Body of pancreas (tissue), 4 donors: Measurements from ENCODE around the gene G6PC1. TPM values are rescaled to one million over a fixed set of nuclear protein-coding genes. Genes with fewer than 3 reads are reported as not detected.
A peak's percentile ranks its signal among the peaks of the same experiment; 100 is the strongest.
"Not testable (repeated sequence)": the region's sequence is repeated elsewhere in the genome, so short reads cannot be mapped to it uniquely, and the experiment has no call there.

ENCODE experiments used
- ATAC-seq: fragments of 150-250 bp; one replicate; pipeline ENCODE4 v1.9.1; 2016
- DNase-seq, 4 donors: peaks; one replicate each; pipeline ENCODE4 v3.0.0-alpha.2; 2019
- H3K27ac ChIP-seq, 4 donors: fragments of 200-600 bp; sonication (generic); 1 replicate in 3 of 4; 2 replicates in 1 of 4; pipeline versions ENCODE4 v1.5.1 to v1.6.1; 2016 to 2019; ENCODE audit warnings: mild to moderate bottlenecking in 1 of 4, mixed read lengths in 1 of 4, moderate library complexity in 1 of 4
- H3K27me3 ChIP-seq, 2 donors: fragments of 200-600 bp; sonication (generic); one replicate each; pipeline ENCODE4 v1.6.0; 2016; ENCODE audit warnings: mild to moderate bottlenecking in 1 of 2
- H3K36me3 ChIP-seq, 2 donors: fragments of 200-600 bp; sonication (generic); replicated peaks in 1 of 2; 2 replicates each; pipeline ENCODE4 v1.5.1; 2016; ENCODE audit warnings: low read depth in 2 of 2; ENCODE audit not compliant: insufficient read depth in 1 of 2
- H3K4me1 ChIP-seq: fragments of 200-600 bp; sonication (generic); one replicate; pipeline ENCODE4 v1.6.0; 2016
- H3K4me3 ChIP-seq, 2 donors: fragments of 200-600 bp; sonication (generic); 1 replicate in 1 of 2; 2 replicates in 1 of 2; pipeline ENCODE4 v1.5.1; 2016 to 2019
- H3K9me3 ChIP-seq, 3 donors: fragments of 200-600 bp; sonication (generic); 1 replicate in 2 of 3; 2 replicates in 1 of 3; pipeline ENCODE4 v1.5.1; 2016
- POLR2A ChIP-seq, 3 donors: fragments of 450-650 bp; IDR thresholded peaks; one replicate each; pipeline ENCODE4 v1.6.1; 2016; ENCODE audit warnings: antibody characterized with exemption in 3 of 3, mild to moderate bottlenecking in 2 of 3
- WGBS, 2 donors: methylation state at CpG; one replicate each; pipeline ENCODE4 v1.1.5; 2017; 5-methylcytosine and 5-hydroxymethylcytosine counted together
- intact Hi-C: fragments of 100-400 bp; cut with DNase I; formaldehyde crosslinking; loops from one replicate; pipeline ENCODE4 v1.15.1; 2023
- total RNA-seq, 2 donors: library from RNA; depleted of rRNA; stranded (reverse); fragments of >200 nt; gene quantifications; one replicate each; pipeline ENCODE4 v1.1.0, GENCODE V29; 2016
- TF ChIP-seq, protein P1 (sequence below), 7 experiments: fragments of 450-650 bp in 4 of 7; fragments of 200-600 bp in 3 of 7; sonication (generic) in 3 of 7; IDR thresholded peaks; one replicate each; pipeline ENCODE4 v1.5.1; 2016 to 2019; ENCODE audit warnings: antibody characterized with exemption in 7 of 7

Gene G6PC1
- total RNA-seq, 2 donors from 2014 or later = 2.6 TPM; not detected in 1

- DNase-seq = peak; percentile 29 to 86 (median 54)
- WGBS, 2 donors = 40 to 44% methylated on average over 11 to 13 of the region's 13 CpGs
- H3K36me3 ChIP-seq = no peaks in the 10 kb centered on the region
- H3K27ac ChIP-seq = peak overlapping the region in 1 of 4 donors; percentile 26
- intact Hi-C loops = no loop called here
- no peak overlapping the region for H3K4me3 ChIP-seq
- ATAC-seq = peak; percentile 54
- H3K9me3 ChIP-seq = no peaks in the 10 kb centered on the region
- no peaks in the 10 kb centered on the region for H3K4me1 ChIP-seq
- TF ChIP-seq, protein P1, sequence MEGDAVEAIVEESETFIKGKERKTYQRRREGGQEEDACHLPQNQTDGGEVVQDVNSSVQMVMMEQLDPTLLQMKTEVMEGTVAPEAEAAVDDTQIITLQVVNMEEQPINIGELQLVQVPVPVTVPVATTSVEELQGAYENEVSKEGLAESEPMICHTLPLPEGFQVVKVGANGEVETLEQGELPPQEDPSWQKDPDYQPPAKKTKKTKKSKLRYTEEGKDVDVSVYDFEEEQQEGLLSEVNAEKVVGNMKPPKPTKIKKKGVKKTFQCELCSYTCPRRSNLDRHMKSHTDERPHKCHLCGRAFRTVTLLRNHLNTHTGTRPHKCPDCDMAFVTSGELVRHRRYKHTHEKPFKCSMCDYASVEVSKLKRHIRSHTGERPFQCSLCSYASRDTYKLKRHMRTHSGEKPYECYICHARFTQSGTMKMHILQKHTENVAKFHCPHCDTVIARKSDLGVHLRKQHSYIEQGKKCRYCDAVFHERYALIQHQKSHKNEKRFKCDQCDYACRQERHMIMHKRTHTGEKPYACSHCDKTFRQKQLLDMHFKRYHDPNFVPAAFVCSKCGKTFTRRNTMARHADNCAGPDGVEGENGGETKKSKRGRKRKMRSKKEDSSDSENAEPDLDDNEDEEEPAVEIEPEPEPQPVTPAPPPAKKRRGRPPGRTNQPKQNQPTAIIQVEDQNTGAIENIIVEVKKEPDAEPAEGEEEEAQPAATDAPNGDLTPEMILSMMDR (IDR thresholded peaks at IDR 0.05) = peak in 1 of 7 experiments; percentile 8
- no peak for TF ChIP-seq POLR2A (IDR thresholded peaks at IDR 0.05)
- H3K27me3 ChIP-seq = no peaks in the 10 kb centered on the region
Measured at GRCh38 chr17:42878123-42878880, 22.3 kb upstream of the G6PC1 start.

DNA sequence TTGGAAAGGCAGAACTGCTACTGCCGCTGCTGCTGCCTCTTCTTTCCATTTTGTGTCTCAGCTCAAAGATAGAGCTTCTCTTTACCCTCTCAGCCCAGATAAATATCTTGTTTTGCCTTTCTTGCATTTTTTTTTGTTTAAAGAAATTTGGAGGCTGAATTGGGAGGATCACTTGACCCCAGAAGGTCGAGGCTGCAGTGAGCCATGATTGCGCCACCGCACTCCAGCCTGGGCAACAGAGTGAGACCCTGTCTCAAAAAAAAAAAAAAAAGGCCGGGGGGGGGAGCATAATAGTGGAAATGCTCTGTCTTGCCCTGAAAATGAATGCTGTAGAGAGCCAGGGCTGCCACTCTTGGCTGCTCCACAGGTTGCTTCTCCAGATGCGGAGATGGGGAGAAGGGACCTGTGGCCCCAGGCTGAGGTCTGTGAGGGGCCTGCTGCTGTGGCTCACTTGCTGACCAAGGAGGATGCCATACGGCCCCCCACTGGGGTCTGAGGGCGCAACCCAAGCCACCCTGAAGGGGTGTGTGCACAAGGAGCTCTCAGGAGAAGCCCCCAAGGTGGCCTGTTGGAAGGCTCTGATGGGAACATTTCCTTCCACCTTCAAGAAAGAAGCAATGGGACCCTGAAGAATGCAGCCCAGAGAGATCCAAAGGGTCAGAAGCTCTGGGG, 21.5 kb upstream of the G6PC1 start:
- H3K4me1 ChIP-seq = no peaks in the 10 kb centered on the region
- no peak for DNase-seq
- peak overlapping the region in 1 of 4 donors; percentile 26 for H3K27ac ChIP-seq

GRCh38 chr17:42879596-42879985, 21.0 kb upstream of the G6PC1 start:
- H3K9me3 ChIP-seq = no peaks in the 10 kb centered on the region
- ATAC-seq = no peak
- TF ChIP-seq, protein P1 (IDR thresholded peaks at IDR 0.05) = no peak
- no peak for TF ChIP-seq POLR2A (IDR thresholded peaks at IDR 0.05)

More for the DNA sequence above, 21.5 kb upstream of the G6PC1 start:
- Histone ChIP-seq H3K36me3 (no peaks in the 10 kb centered on the region), H3K4me3 (no peak overlapping the region), H3K9me3 (no peaks in the 10 kb centered on the region), H3K27me3 (no peaks in the 10 kb centered on the region)
- TF ChIP-seq, protein P1 (IDR thresholded peaks at IDR 0.05) = no peak
- no peak for TF ChIP-seq POLR2A (IDR thresholded peaks at IDR 0.05)
- intact Hi-C loops = no loop called here
- no peak for ATAC-seq
- 82% methylated on average over 6 to 8 of the region's 8 CpGs for WGBS, 2 donors

DNA sequence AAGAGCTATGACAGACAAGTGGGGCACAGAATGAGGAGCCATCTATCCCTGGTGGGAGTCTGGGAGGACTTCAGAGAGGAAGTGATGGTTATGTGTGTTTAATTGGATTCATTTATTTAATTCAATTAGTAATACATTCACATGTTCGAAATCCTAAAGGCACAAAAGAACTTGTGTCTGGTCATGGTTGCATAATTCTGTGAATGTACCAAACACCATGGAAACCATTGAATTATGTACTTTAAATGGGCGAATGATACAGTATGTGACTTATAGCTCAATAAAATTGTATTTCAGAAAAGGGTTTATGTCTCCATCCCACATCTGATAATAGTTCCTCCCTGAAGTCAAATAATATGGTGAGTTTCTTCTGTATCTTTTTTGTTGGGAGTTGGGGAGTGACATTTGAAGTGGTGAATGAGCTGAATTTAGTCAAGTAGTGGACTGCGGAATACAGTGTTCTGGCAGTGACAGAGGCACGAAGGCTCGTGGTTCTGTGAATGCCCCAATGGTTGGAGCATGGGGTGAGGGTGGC, 19.8 kb upstream of the G6PC1 start:
- intact Hi-C loops = no loop called here
- TF ChIP-seq, protein P1 (IDR thresholded peaks at IDR 0.05) = no peak
- TF ChIP-seq POLR2A (IDR thresholded peaks at IDR 0.05) = no peak
- H3K4me3 ChIP-seq = no peak overlapping the region
- H3K27me3 ChIP-seq = no peaks in the 10 kb centered on the region
- WGBS, 2 donors = 73 to 81% methylated on average over 5 of the region's 5 CpGs
- H3K9me3 ChIP-seq = no peaks in the 10 kb centered on the region
- DNase-seq (no peak), ATAC-seq (no peak)
- H3K4me1 ChIP-seq = peaks cover 7% of the 10 kb centered on the region
- no peak overlapping the region for H3K27ac ChIP-seq
- H3K36me3 ChIP-seq = no peaks in the 10 kb centered on the region

More at GRCh38 chr17:42879596-42879985, 21.0 kb upstream of the G6PC1 start:
- DNase-seq = no peak
- no peak overlapping the region for H3K4me3 ChIP-seq
- intact Hi-C loops = no loop called here
- WGBS, 2 donors = 73 to 81% methylated on average over 6 of the region's 6 CpGs
- H3K36me3 ChIP-seq = no peaks in the 10 kb centered on the region
- H3K27ac ChIP-seq = no peak overlapping the region
- no peaks in the 10 kb centered on the region for H3K27me3 ChIP-seq
- H3K4me1 ChIP-seq = no peaks in the 10 kb centered on the region

- H3K4me3 ChIP-seq, ATAC-seq, DNase-seq, H3K27me3 ChIP-seq, H3K27ac ChIP-seq, intact Hi-C loops, H3K36me3 ChIP-seq, H3K9me3 ChIP-seq: not testable (repeated sequence)
- 88 to 90% methylated on average over 6 of the region's 6 CpGs for WGBS, 2 donors
- peaks cover 11% of the 10 kb centered on the region for H3K4me1 ChIP-seq
Measured at GRCh38 chr17:42881706-42882105, 18.9 kb upstream of the G6PC1 start.
